H54 (cell line): ENCODE results near the gene ACY1.

ENCODE experiments used
- DNase-seq: peaks from one replicate; pipeline ENCODE4 v3.0.0; 2011; ENCODE audit warnings: low spot score, mixed read lengths; ENCODE audit not compliant: insufficient read length
- FAIRE-seq: peaks from 3 replicates; lab custom pipeline; 2011; peaks lifted over from hg19 to GRCh38; lab: Jason Lieb, UNC
- POLR2A ChIP-seq: IDR thresholded peaks from 2 replicates; pipeline ENCODE4 v1.6.1; 2011; ENCODE audit warnings: low read depth, mild to moderate bottlenecking, low read length

ACY1 gene

GRCh38 chr3:52006017-52006819 is 22.9 kb downstream of the ACY1 start:
- no peak for TF ChIP-seq POLR2A
- FAIRE-seq (no peak), DNase-seq (no peak)

- FAIRE-seq (no peak), DNase-seq (no peak)
- no peak for TF ChIP-seq POLR2A
Measured at GRCh38 chr3:52006820-52007133, 23.4 kb downstream of the ACY1 start.

GRCh38 chr3:52007291-52007690 is 24.0 kb downstream of the ACY1 start:
- FAIRE-seq (no peak), DNase-seq (no peak)
- no peak for TF ChIP-seq POLR2A

GRCh38 chr3:52010431-52010830 is 27.1 kb downstream of the ACY1 start:
- FAIRE-seq: no peak
- DNase-seq: no peak
- no peak for TF ChIP-seq POLR2A

- no peak for DNase-seq
- no peak for TF ChIP-seq POLR2A
- FAIRE-seq: no peak
Measured at GRCh38 chr3:52012699-52013098, 29.4 kb downstream of the ACY1 start.

GRCh38 chr3:52013802-52014598 is 30.7 kb downstream of the ACY1 start:
- FAIRE-seq (no peak), DNase-seq (no peak)
- TF ChIP-seq POLR2A: no peak

- no peak for TF ChIP-seq POLR2A
- no peak for FAIRE-seq
- no peak for DNase-seq
Measured at GRCh38 chr3:52014613-52015012, 31.3 kb downstream of the ACY1 start.

GRCh38 chr3:52015438-52016228 is 32.3 kb downstream of the ACY1 start:
- no peak for DNase-seq
- no peak for TF ChIP-seq POLR2A
- no peak for FAIRE-seq

GRCh38 chr3:52017586-52017985 is 34.3 kb downstream of the ACY1 start:
- no peak for FAIRE-seq
- no peak for DNase-seq
- no peak for TF ChIP-seq POLR2A

- DNase-seq: no peak
- TF ChIP-seq POLR2A: no peak
- no peak for FAIRE-seq
Measured at GRCh38 chr3:52018319-52019000, 35.1 kb downstream of the ACY1 start.

GRCh38 chr3:52019352-52020080 is 36.2 kb downstream of the ACY1 start:
- TF ChIP-seq POLR2A: no peak
- DNase-seq: no peak
- FAIRE-seq: no peak

- no peak for TF ChIP-seq POLR2A
- no peak for DNase-seq
- FAIRE-seq: no peak
Measured at GRCh38 chr3:52020796-52021195, 37.5 kb downstream of the ACY1 start.

GRCh38 chr3:52021489-52022268 is 38.3 kb downstream of the ACY1 start:
- TF ChIP-seq POLR2A: no peak
- DNase-seq: no peak
- FAIRE-seq: no peak
